AG20443 (cell line): Measurements from ENCODE around the gene PIP5KL1.
A peak's percentile ranks its signal among the peaks of the same experiment; 100 is the strongest.
"Not testable (repeated sequence)": the region's sequence is repeated elsewhere in the genome, so short reads cannot be mapped to it uniquely, and the experiment has no call there.

Source experiments
- DNase-seq: peaks from one replicate; pipeline ENCODE4 v3.0.0; 2012; ENCODE audit warnings: low spot score, mixed read lengths

Gene PIP5KL1

DNA sequence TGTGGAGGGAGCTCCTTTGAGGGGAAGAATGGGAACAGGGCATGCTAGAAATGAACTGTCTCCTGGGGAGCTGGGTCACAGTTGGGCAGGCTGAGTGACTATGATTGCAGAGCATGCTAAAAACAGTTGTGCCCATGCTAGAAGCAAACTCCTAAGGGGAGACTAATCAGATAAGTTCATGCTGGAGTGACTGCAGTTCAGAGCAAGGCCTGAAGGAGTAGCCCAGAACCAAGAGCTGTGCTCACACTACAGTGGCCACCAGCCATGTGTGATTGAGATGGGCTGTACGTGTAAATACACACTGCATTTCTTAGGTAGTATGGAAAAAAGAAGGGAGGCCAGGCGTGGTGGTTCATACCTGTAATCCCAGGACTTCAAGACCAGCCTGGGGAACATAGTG lies 42.8 kb downstream of the PIP5KL1 start:
- no peak for DNase-seq

DNA sequence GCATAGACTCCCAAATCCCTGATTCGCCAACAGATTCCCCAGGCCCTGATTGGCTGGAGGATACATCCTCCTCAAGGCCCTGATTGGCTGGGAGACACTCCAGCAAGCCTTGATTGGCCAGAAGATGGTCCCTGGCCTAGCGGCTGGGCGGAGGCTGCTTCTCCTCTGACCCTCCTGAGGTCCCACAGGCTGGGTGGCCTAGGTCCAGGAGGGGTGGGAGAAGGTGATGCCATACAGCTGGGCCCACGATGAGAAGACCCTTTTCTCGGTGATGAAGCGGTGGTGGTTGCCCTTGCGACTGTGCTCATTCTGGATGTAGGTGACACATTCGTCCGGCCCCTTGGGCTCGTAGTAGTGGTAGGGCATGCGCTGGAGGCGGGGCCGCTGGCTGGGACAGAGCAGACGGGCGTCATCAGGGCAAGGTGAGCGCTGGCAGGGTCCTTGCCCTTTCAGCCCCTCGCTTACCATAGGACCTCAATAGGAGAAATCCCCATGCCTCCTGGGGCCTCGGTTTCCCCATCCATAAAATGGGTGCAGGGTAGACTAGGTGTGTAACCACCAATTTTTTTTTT lies 44.1 kb downstream of the PIP5KL1 start:
- peak; percentile 46 for DNase-seq

DNA sequence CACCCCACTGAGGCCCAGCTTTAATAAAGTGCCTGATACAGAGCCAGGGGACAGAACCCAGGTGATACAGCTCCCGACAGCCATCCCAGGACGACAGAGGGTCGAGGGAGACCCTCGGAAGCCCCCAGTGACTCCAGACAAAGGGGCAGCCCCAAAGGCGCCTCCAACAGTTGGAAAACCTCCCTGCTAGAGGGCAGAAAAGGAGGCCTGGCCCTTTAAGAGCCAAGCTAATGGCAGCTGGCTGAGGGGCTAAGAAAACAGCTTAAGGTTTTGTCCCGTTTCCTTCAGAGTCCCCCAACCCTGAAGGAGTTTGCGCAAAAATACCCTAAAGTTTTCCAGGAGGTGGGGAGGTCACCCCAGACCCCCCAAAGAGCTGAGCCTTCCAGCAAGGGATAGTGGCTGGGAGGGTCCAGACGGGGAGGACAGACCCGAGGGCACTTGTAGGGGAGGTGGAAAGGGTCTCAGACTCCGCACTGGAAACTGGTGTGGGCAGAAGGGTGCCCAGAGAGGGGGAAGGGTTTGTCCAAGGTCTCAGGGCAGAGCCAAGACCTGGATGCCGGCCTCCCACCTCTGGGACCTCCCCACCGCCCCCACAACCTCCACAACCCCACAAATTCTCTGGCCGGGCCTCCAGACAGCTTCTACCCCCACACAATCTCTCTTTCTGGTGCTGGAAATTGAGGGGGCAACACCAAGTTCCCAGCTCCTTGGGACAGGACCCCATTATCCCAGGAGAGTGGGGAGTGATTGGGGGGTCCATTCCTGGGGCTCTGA lies 44.9 kb downstream of the PIP5KL1 start:
- no peak for DNase-seq

DNA sequence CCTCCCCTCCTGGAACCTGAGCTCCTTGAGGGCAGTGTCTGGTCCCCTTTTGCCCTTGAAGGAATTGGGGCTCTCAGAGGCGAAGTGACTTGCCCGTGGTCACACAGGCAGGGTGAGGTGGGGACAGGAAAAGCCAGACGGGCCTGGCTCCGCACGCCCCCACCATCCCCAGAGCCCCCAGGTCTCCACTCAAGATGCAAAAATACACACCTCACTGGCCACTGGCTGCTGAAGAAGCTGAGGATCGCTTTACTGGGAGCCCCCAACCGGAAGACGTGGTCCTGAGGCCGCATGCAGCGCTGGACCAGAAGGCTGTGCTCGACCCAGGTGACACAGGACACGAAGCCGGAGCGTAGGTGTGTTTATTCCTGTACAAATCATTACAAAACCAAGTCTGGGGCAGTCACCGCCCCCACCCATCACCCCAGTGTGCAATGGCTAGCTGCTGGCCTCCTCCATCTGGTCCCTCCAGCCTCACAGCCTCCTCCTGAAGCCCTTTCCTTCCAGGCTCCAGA lies 45.5 kb downstream of the PIP5KL1 start:
- DNase-seq, result no peak

DNA sequence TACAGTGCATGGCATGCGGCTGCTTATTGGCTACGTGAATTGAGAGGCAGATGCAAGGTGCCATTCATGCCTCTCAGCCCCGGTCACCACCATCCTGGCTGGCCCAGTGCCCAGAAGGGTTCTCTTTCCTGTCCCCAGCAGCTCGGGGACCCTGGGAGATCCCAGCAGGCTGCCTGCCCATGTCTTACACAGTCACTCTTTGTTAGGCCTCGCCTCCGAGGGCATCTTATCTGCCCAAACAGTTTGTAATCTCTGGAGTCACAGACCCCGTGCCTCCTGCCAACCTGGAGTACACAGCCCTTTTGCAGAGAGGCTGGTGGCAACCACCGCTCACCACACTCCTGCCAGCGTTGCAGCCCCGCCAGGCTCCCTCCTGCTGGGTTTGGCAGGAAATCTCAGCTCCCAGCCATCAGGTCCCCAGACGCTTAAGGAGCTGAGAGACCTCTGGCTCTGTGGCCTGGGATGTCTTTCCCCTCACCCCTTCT lies 46.1 kb downstream of the PIP5KL1 start:
- DNase-seq, result no peak

DNA sequence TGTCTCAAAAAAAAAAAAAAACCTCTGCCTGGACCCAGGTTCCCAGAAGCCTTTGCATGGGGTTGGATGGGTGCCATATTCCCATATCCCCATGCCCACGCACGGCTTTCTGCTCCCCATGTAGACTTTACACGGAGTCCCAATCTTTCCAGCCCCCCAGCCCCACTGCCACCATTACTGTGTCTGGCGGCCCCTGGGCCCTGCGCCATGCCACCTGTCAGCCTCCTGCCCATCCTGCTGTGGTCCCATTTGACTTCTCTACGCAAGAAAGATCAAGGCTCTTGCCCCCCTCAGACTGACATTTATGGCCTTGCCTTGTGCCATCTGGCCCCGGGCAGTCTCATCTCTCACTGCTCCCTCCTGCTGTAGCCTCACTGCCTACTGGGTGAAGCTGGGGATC lies 46.6 kb downstream of the PIP5KL1 start:
- no peak for DNase-seq

DNA sequence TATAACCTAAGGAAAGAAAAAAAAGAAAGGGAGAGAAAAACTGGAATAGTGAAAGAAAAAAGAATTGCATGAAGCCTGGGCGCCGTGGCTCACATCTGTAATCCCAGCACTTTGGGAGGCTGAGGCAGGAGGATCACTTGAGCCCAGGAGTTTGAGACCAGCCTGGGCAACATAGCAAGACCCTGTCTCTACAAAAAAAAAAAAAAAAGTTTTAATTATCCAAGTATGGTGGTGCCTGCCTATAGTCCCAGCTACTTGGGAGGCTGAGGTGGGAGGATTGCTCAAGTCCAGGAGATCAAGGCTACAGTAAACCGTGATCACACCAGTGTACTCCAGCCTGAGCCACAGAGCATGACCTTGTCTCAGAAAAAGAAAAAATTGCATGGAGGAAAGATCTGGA lies 48.9 kb downstream of the PIP5KL1 start:
- not testable (repeated sequence) for DNase-seq

DNA sequence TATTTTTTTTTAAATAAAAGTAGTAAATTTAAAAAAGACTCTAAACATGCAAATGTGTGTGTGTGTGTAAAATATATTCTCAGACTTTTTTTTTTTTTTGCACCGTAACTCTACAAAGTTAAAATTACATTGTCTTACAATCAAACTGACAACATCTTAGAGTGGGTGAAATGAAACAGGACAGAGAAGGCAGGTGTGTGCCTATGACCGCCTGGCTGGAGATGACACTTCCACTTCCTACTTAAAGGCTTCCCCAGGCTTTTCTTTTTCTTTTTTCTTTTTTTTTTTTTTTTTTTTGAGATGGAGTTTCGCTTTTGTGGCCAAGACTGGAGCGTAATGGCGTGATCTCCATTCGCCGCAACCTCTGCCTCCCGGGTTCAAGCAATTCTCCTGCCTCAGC lies 50.4 kb downstream of the PIP5KL1 start:
- no peak for DNase-seq

DNA sequence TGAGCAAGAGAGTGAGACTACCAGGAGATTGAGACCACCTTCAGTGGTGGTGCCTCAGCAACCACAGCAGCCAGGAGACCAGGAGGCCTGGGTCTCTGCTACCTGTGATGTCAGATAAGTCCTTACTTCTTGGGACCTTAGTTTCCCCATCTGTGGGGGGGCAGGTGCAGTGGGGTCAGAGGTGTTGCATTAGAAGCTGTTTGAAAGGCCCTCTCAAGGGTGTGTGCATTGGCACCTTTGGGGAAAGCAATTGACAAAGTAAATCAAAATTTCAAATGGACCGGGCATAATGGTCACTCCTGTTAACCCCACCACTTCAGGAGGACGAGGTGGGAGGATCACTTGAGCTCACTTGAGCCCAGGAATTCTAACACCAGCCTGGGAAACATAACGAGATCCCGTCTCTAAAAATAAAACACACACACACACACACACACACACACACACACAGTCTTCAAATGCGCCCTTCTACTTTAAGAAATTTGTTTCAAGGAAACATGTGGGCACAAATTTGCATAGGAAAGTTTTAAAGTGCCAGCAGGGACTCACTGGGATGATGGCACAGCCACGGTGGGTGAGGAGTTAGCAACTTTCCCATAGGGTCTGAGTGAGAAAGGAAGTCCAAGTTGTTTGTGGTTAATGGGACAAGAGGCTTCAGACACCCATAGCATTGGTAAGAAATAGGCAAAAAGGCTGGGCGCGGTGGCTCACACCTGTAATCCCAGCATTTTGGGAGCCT lies 51.8 kb downstream of the PIP5KL1 start:
- no peak for DNase-seq

DNA sequence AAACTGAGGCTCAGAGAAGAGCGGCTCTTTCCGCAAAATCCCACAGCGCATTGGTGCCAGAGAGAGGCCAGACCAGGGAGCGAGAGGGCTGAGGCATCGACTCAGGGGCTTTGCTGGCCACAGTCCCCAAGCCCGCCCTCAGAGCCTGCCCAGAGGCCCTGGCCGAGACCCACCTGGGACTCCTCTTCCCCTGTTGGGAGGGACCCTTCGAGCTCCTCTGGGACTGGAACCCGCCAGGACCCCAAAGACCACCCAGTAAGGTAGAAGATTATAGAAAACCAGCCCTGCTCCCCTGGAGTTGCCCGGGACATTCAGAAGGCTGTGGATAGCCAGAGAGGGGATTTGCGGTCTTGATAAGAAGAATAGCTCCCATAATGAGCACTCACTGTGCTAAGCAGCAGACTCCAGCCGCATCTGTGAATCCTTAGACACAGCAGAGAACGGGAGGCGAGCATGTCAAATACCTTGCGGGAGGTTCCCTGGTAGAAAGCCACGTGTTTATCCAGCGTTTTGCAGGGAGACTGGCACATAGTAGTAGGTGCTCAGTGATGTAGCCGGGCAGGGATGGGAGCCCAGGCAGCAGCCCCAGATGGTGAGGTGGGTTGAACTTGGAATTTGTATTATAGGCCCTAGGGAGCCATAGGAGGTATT lies 52.5 kb downstream of the PIP5KL1 start:
- no peak for DNase-seq

DNA sequence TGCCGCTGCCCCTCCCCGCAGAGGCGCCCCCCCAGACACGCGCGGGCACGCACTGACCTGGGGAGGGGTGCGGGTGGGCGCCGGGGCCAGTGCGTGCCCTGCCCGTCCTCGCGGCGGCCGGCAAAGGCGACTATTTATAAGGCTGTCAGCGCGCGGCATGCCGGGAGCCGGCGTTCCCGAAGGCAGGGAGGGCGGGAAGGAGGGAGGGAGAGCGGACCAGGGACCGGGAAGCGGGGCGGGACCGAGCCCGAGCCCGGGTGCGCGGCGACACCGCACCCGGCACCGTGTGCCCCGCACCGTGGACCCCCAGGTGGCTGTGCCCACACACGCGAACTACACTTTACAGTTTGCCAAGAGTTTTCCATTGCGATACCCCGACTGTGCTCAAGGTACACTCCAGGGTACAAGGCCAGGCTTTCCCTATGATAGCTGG lies 53.0 kb downstream of the PIP5KL1 start, which contains the start of gene AK1:
Gene AK1 (minus strand): TSS at position 110 of the 433 bp plus-strand sequence. CDS start 3,058 bp downstream, outside the sequence.
- DNase-seq, result peak; percentile 88

DNA sequence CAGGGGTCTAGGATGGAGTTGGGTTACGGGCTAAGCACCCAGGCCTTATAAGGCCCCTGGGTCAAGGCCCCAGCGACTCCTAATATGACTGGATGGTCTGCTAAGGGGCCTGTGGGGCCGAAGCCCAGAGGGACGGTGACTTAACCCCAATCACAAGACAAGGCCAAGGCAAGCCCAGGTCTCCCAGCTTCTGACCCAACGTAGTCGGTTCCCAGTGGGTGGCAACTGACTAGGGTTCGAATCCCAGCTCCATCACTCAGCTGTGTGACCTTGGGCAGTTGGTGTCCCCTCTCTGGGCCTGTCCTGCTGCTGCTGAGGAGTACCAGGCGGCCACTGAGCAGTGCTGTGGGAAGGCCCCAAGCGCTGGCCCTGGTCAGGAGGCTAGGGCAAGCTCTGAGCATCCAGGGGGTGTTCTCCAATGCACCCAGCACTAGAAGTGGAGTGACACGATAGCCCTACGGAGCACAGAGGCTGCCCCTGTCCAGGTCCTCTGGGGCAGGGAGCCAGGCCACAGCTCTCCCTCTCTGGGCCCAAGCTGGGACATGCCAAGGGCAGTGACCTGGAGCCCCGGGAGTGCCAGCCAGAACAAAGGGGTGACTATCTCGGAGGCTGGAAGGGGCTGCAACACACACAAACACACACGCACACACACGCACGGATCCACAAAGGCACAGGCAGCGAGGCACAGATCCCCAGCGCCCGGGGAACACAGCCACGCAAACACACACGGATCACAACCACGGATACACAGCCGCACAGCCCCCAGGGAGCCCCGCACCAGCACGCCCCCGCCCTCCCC lies 53.6 kb downstream of the PIP5KL1 start:
- peak; percentile 36 for DNase-seq

DNA sequence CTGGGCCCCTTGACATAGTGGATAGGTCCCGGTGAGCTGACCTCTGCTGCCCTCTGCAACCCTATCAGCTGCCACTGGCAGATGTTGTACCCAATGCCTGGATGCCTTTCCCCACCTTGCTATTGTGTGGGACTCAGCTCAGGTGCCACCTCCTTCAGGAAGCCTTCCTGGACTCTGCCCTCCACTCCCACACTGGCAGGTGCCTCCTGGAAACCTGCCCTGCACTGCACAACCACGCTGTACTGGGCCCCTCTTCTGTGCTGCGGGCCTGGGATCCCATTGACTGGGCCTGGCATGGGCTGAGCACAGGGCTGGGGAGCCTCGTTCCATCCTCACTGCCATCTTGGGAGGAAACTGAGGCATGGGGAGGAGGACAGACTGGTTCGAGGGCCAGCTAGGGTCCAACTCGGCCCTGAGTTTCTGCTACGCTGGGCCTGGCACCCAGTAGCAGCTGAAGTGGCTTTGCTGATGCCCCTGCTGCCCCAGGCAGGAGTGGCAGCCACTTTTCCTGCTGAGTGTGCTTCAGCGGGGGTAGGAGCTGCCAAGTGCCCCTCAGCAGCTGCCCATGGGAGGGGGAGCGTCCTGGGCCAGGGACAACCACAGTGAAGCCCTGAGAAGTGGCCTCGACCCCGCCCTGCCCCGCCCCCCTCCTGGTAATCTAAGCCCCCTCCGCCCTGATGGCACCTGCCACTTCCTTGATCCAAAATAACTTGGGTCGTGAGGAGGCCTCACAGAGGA lies 54.4 kb downstream of the PIP5KL1 start:
- DNase-seq, result no peak

DNA sequence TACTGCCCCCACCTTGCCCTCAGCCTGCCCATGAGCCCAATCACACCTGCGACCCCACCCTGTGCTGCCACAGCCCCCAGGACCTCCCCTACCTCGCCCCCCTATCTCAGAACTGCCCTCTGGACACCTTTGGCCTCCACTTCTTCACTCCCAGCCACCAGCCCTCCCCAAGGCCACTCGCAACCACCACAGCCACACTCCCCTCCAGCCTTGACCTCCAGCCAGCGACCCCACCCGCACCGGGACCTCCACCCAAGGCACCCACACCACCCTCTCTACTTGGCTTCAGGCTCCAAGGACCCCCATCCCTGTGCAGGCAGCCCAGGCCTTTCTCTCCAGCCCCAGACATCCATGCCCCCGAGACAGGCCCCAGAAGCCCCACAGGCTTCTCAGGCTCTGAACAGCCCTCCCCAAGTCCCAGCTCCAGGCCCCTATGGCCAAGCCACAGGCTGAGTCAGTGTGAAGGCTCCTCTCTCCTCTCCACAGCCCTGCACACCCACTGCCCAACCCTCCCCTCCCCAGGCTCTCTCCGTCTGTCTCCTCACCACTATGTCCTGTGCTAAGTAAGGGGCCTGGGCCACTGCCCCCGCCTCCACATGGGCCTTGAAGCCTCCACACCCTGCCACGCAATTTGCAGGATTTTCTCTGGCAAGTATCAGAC lies 55.1 kb downstream of the PIP5KL1 start:
- DNase-seq, result peak; percentile 82

DNA sequence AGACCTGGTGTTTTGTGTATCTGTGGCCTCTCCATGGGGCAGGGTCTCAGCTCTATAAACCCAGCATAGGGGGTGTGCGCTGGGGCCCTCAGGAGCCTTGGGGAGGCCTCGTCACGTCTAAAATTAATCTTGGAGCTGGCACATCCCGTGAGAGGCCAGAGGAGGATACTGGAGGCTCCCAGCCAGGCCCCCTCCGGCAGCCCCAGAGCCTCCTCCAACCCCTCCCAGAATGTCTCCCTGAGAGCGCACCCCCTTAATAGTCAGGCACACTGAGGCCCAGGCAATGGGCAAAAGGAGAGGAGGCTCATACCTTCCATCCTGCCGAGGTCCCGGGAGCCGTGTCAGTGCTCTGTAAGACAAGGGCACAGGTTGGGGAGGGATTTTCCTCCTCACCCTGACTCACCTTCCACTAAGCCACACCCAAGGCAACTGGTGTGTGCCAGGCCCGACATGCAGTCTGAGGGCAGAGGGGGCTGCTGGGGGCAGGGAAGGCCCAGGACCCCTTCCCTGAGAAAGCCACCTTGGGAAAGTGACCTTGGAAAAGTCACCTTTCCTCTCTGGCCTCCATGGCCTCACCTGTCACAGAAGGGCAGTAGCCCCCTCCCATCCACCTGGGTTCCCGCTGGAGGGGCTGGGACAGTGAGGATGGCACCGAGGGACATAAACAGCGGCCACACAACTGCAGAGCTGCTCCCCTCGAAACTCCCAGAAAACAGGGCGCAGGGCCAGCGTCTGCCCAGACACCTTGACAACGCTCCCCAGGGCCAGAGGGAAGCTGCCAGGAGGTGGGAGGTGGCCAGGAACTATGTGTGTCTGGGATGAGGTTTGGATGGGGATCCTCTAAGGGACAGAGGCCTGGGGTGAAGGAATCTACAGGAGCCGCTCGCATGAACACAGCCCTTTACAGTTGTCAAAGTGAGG lies 56.0 kb downstream of the PIP5KL1 start:
- DNase-seq, result no peak

DNA sequence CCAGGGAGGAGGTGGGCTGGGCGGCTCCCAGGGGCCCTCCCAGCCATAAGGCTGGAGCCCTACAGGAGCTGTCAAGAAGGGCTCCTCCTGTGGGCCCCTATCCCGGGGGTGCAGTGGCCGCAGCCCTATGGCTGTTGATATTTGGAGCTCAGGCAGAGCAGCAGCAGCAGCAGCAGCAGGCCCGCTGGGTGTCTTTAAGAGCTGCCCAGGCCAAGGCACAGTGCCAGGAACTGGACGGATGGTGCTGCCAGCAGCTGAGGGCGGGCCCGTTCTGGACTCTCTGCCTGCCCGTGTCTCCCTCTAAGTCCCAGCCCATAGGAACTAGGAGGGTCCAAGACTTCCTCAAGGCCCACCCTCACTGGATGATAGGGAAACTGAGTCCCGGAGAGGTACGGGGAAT lies 56.7 kb downstream of the PIP5KL1 start:
- DNase-seq, result peak; percentile 74

DNA sequence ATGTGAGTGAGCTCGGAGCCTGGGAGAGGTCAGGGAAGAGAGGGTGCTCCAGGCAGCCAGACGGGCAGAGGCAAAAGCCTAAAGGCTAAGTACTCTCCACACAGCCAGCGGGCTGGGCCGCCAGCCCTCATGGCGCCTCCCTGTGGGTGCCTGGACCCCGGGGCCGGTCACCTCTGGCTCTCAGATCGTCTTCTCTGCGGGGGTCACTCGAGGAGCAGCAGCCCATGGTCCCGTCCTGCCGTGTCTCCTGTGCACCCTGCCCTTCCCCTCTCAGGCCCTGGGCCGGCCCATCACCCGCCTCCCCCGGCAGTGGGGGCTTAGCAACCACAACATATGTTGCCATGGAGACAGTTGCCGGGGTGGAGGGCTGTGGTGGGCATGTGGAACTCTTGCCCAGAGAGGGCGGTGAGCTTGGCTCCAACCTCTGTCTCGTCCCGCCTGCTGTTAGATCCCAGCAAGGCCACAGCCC lies 57.3 kb downstream of the PIP5KL1 start:
- DNase-seq, result no peak

DNA sequence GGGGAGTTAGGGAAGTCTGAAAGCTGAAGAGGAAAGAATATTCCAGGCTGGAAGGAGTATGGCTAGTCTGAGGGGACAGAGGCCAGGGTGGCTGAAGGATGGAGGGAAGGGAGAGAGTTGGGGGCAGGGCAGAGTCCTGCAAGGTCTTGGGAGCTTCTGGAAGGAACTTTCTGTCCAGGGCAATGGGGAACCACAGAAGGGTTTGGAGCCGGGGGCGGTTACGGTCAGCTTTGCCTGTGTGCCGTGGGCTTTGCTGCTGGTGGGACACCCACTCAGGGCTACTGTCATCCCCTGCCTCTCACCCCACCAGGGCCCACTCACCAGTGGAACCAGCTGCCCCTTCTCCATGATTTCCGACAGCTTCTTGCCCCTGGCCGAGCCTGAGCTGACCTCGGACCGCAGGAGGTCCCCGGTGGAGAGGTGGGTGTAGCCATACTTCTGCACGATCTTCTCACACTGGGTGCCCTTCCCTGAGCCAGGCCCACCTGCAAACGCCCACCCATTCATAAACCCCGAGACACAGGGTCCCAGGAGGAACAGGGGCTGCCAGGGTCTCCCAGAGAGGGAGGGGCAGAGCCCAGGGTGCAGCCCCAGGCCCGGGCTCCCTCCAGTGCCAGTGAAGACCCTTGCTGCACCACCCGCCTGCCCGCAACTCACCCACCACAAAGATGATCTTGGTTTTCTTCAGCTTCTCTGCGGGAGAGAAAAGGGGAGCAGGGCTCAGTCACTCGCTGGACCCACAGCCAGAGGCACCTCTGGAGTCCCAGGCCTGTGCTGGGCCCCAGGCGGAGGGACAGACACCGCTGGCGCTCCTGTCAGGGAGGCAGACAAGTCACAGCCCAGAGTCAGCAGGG lies 58.0 kb downstream of the PIP5KL1 start:
- DNase-seq, result no peak
